K562 (cell line): Measurements from ENCODE around the gene THUMPD1. TPM values are rescaled to one million over a fixed set of nuclear protein-coding genes. Genes with fewer than 3 reads are reported as not detected.

ENCODE experiments used
- BDP1 ChIP-seq: IDR thresholded peaks from 3 replicates; pipeline ENCODE4 v1.6.1; 2011; ENCODE audit not compliant: insufficient read length, insufficient read depth
- CEBPB ChIP-seq: fragments of 450-650 bp; IDR thresholded peaks from 2 replicates; pipeline ENCODE4 v1.6.1; 2016; ENCODE audit warnings: missing genetic modification characterization, missing compliant biosample characterization
- ELF2 ChIP-seq: fragments of 250-450 bp; sonication (Bioruptor Pico); IDR thresholded peaks from 2 replicates; pipeline ENCODE4 v1.5.0; 2021; ENCODE audit warnings: mild to moderate bottlenecking
- HDAC8 ChIP-seq: fragments of 450-650 bp; IDR thresholded peaks from 2 replicates; pipeline ENCODE4 v1.6.1; 2016; ENCODE audit warnings: mild to moderate bottlenecking, missing genetic modification characterization, moderate library complexity, missing compliant biosample characterization
- HDGF ChIP-seq: fragments of 450-650 bp; IDR thresholded peaks from 2 replicates; pipeline ENCODE4 v1.6.1; 2016
- KAT2B ChIP-seq: IDR thresholded peaks from one replicate; pipeline ENCODE4 v1.6.1; 2012; ENCODE audit warnings: low read depth, mild to moderate bottlenecking, control low read depth, inconsistent platforms, low read length, moderate library complexity
- KAT8 ChIP-seq: fragments of 450-650 bp; IDR thresholded peaks from 2 replicates; pipeline ENCODE4 v1.6.1; 2016; ENCODE audit warnings: low read depth, mild to moderate bottlenecking
- KDM2B ChIP-seq: fragments of 250-450 bp; sonication (Bioruptor Pico); IDR thresholded peaks from 2 replicates; pipeline ENCODE4 v1.8.0; 2021; ENCODE audit warnings: mild to moderate bottlenecking, moderate library complexity
- NONO ChIP-seq, 2 experiments: fragments of 200-400 bp in 1 of 2; fragments of 450-650 bp in 1 of 2; formaldehyde crosslinking in 1 of 2; IDR thresholded peaks; 2 replicates each; pipeline ENCODE4 v1.6.1; 2017; ENCODE audit warnings: low read depth in 2 of 2, mild to moderate bottlenecking in 2 of 2, moderate library complexity in 2 of 2, low read length in 1 of 2
- NR3C1 ChIP-seq: sonication (generic); formaldehyde crosslinking; IDR thresholded peaks from 2 replicates; pipeline ENCODE4 v1.8.1; 2022; ENCODE audit warnings: missing genetic modification reagents
- PHTF2 ChIP-seq: fragments of 250-450 bp; sonication (Bioruptor Pico); IDR thresholded peaks from 2 replicates; pipeline ENCODE4 v1.5.0; 2021; ENCODE audit warnings: mild to moderate bottlenecking
- PTTG1 ChIP-seq: fragments of 450-650 bp; IDR thresholded peaks from 2 replicates; pipeline ENCODE4 v1.6.1; 2016; ENCODE audit warnings: low read depth, mild to moderate bottlenecking, missing genetic modification characterization, missing compliant biosample characterization
- RBM22 ChIP-seq: fragments of 200-400 bp; formaldehyde crosslinking; IDR thresholded peaks from 2 replicates; pipeline ENCODE4 v1.6.1; 2018; ENCODE audit warnings: low read length, low read depth; ENCODE audit not compliant: poor library complexity, severe bottlenecking
- U2AF1 ChIP-seq: fragments of 200-400 bp; formaldehyde crosslinking; optimal IDR thresholded peaks from 2 replicates; pipeline ENCODE3; 2017; ENCODE audit warnings: mild to moderate bottlenecking, low read depth, low read length, moderate library complexity
- ZC3H4 ChIP-seq: sonication (generic); formaldehyde crosslinking; IDR thresholded peaks from 2 replicates; pipeline ENCODE4 v1.9.0; 2021; ENCODE audit warnings: missing genetic modification reagents, borderline replicate concordance
- ZNF197 ChIP-seq: fragments of 200-800 bp; sonication (Bioruptor generic); IDR thresholded peaks from 2 replicates; pipeline ENCODE4 v1.6.1; 2016; ENCODE audit warnings: low read depth, missing genetic modification characterization, missing compliant biosample characterization
- ZNF449 ChIP-seq: fragments of 250-450 bp; sonication (Bioruptor Pico); IDR thresholded peaks from 2 replicates; pipeline ENCODE4 v1.8.0; 2022; ENCODE audit warnings: moderate library complexity, mild to moderate bottlenecking, inconsistent platforms
- ZNF586 ChIP-seq: fragments of 450-650 bp; formaldehyde crosslinking; conservative IDR thresholded peaks from 2 replicates; pipeline ENCODE4 v1.4.0; 2020; ENCODE audit warnings: mild to moderate bottlenecking, moderate library complexity
- polyA plus RNA-seq, 8 experiments: library from polyadenylated mRNA; depleted of rRNA in 4 of 8; stranded (reverse) in 5 of 8; unstranded in 3 of 8; fragments of >200 nt; fragmentation: Nextera tagmentation in 2 of 8; fragmentation: Illumina TruSeq in 1 of 8; extraction: Ambion mirVana in 2 of 8; extraction: Trizol in 1 of 8; gene quantifications; 2 replicates each; pipeline versions ENCODE4 v1.2.1 to v1.2.3, GENCODE V29; 2011 to 2014; ENCODE audit warnings: inconsistent platforms in 1 of 8, missing spikeins in 1 of 8
- total RNA-seq, 7 experiments: library from RNA; depleted of rRNA in 6 of 7; stranded (reverse); fragments of >200 nt in 6 of 7; fragmentation: Illumina TruSeq in 2 of 7; extraction: Trizol in 2 of 7; gene quantifications; 2 replicates each; pipeline versions ENCODE4 v1.2.1 to v1.2.3, GENCODE V29; 2011 to 2021; ENCODE audit warnings: low replicate concordance in 1 of 7
- TF ChIP-seq, protein P1 (sequence below): fragments of 200-800 bp; sonication (Bioruptor generic); IDR thresholded peaks from 2 replicates; pipeline ENCODE4 v1.6.1; 2017; ENCODE audit warnings: missing genetic modification characterization, missing compliant biosample characterization
- TF ChIP-seq, protein P2 (sequence below): sonication (generic); formaldehyde crosslinking; IDR thresholded peaks from 2 replicates; pipeline ENCODE4 v1.8.0; 2023; ENCODE audit warnings: mild to moderate bottlenecking, missing genetic modification reagents
- TF ChIP-seq, protein P3 (sequence below): sonication (generic); IDR thresholded peaks from 2 replicates; pipeline ENCODE4 v1.6.1; 2016

The THUMPD1 gene
- total and polyA plus RNA-seq, 9 of the 15 experiments (the other 6 are each of a cell fraction or from before 2014, with no cell fraction given): 37.8 to 101 (median 56.8) TPM

- TF ChIP-seq, protein P1, sequence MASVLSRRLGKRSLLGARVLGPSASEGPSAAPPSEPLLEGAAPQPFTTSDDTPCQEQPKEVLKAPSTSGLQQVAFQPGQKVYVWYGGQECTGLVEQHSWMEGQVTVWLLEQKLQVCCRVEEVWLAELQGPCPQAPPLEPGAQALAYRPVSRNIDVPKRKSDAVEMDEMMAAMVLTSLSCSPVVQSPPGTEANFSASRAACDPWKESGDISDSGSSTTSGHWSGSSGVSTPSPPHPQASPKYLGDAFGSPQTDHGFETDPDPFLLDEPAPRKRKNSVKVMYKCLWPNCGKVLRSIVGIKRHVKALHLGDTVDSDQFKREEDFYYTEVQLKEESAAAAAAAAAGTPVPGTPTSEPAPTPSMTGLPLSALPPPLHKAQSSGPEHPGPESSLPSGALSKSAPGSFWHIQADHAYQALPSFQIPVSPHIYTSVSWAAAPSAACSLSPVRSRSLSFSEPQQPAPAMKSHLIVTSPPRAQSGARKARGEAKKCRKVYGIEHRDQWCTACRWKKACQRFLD (CRISPR knock-in tag): no peak
- no peak for TF ChIP-seq ZC3H4 (CRISPR knock-in tag)
- TF ChIP-seq NR3C1: no peak
- TF ChIP-seq ZNF449 (CRISPR knock-in tag): no peak
- no peak for TF ChIP-seq RBM22
- no peak for TF ChIP-seq KAT2B
- no peak for TF ChIP-seq U2AF1
- TF ChIP-seq KAT8: no peak
- TF ChIP-seq ELF2 (CRISPR knock-in tag): peak; percentile 55; the same call in 1 of the 2 replicates
- TF ChIP-seq BDP1: no peak
- TF ChIP-seq KDM2B (CRISPR knock-in tag): no peak
- TF ChIP-seq ZNF586 (CRISPR knock-in tag): no peak
- no peak for TF ChIP-seq PTTG1 (tag)
- TF ChIP-seq PHTF2 (CRISPR knock-in tag): 0 out of 2 replicates have a peak, but pooled peaks have one; percentile 28
- TF ChIP-seq ZNF197: no peak
- no peak for TF ChIP-seq HDAC8 (tag)
- TF ChIP-seq NONO (IDR thresholded peaks at IDR 0.05; ENCODE audit: low read depth in 2 of 2, low read length in 1 of 2): 0 out of 4 replicates have a peak, but pooled peaks of 1 of the 2 experiments have one; percentile 21
- no peak for TF ChIP-seq CEBPB (tag)
- TF ChIP-seq, protein P2, sequence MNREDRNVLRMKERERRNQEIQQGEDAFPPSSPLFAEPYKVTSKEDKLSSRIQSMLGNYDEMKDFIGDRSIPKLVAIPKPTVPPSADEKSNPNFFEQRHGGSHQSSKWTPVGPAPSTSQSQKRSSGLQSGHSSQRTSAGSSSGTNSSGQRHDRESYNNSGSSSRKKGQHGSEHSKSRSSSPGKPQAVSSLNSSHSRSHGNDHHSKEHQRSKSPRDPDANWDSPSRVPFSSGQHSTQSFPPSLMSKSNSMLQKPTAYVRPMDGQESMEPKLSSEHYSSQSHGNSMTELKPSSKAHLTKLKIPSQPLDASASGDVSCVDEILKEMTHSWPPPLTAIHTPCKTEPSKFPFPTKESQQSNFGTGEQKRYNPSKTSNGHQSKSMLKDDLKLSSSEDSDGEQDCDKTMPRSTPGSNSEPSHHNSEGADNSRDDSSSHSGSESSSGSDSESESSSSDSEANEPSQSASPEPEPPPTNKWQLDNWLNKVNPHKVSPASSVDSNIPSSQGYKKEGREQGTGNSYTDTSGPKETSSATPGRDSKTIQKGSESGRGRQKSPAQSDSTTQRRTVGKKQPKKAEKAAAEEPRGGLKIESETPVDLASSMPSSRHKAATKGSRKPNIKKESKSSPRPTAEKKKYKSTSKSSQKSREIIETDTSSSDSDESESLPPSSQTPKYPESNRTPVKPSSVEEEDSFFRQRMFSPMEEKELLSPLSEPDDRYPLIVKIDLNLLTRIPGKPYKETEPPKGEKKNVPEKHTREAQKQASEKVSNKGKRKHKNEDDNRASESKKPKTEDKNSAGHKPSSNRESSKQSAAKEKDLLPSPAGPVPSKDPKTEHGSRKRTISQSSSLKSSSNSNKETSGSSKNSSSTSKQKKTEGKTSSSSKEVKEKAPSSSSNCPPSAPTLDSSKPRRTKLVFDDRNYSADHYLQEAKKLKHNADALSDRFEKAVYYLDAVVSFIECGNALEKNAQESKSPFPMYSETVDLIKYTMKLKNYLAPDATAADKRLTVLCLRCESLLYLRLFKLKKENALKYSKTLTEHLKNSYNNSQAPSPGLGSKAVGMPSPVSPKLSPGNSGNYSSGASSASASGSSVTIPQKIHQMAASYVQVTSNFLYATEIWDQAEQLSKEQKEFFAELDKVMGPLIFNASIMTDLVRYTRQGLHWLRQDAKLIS (CRISPR knock-in tag): peak; percentile 41; the same call in 1 of the 2 replicates
- TF ChIP-seq, protein P3, sequence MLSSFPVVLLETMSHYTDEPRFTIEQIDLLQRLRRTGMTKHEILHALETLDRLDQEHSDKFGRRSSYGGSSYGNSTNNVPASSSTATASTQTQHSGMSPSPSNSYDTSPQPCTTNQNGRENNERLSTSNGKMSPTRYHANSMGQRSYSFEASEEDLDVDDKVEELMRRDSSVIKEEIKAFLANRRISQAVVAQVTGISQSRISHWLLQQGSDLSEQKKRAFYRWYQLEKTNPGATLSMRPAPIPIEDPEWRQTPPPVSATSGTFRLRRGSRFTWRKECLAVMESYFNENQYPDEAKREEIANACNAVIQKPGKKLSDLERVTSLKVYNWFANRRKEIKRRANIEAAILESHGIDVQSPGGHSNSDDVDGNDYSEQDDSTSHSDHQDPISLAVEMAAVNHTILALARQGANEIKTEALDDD: no peak
- no peak for TF ChIP-seq HDGF
Observed at GRCh38 chr16:20740007-20740883, 1.4 kb downstream of the THUMPD1 start (continued).
